ENCODE results near the gene PLCG2. TPM values are rescaled to one million over a fixed set of nuclear protein-coding genes. Genes with fewer than 3 reads are reported as not detected.

PLCG2 gene
- total RNA-seq, 2 donors from 2014 or later: 8.0 to 25.6 TPM

GRCh38 chr16:81899601-81900000 is 120.5 kb downstream of the PLCG2 start:
- Mint-ChIP-seq H3K27ac (no peak overlapping the region), H3K4me3 (no peak overlapping the region)

GRCh38 chr16:81900014-81900413 is 120.9 kb downstream of the PLCG2 start:
- Mint-ChIP-seq H3K27ac (no peak overlapping the region), H3K4me3 (no peak overlapping the region), H3K4me1 (ENCODE audit: low read depth) (no peaks in the 10 kb centered on the region), H3K9me3 (peaks cover 0 to 2% of the 10 kb centered on the region in 2 donors), H3K27me3 (ENCODE audit: low read depth) (no peaks in the 10 kb centered on the region), H3K36me3 (ENCODE audit: insufficient read depth in 2 of 2) (peaks cover 0 to 2% of the 10 kb centered on the region in 2 donors)
- ATAC-seq (replicated peaks in 1 of 2) (no peak), DNase-seq (no peak)

More at GRCh38 chr16:81899601-81900000, 120.5 kb downstream of the PLCG2 start:
- no peaks in the 10 kb centered on the region for H3K4me1 Mint-ChIP-seq (ENCODE audit: low read depth)
- no peaks in the 10 kb centered on the region for H3K27me3 Mint-ChIP-seq (ENCODE audit: low read depth)
- DNase-seq (no peak), ATAC-seq (replicated peaks in 1 of 2) (no peak)
- peaks cover 0 to 2% of the 10 kb centered on the region in 2 donors for H3K9me3 Mint-ChIP-seq
- H3K36me3 Mint-ChIP-seq (ENCODE audit: insufficient read depth in 2 of 2): peaks cover 0 to 2% of the 10 kb centered on the region in 2 donors

GRCh38 chr16:81900456-81900855 is 121.4 kb downstream of the PLCG2 start:
- Mint-ChIP-seq H3K4me3 (no peak overlapping the region), H3K27me3 (ENCODE audit: low read depth) (no peaks in the 10 kb centered on the region), H3K27ac (no peak overlapping the region), H3K9me3 (peaks cover 0 to 2% of the 10 kb centered on the region in 2 donors), H3K4me1 (ENCODE audit: low read depth) (no peaks in the 10 kb centered on the region), H3K36me3 (ENCODE audit: insufficient read depth in 2 of 2) (peaks cover 0 to 2% of the 10 kb centered on the region in 2 donors)
- ATAC-seq (replicated peaks in 1 of 2): no peak
- DNase-seq: no peak

GRCh38 chr16:81901484-81901883 is 122.4 kb downstream of the PLCG2 start:
- peaks cover 0 to 2% of the 10 kb centered on the region in 2 donors for H3K36me3 Mint-ChIP-seq (ENCODE audit: insufficient read depth in 2 of 2)
- H3K27ac Mint-ChIP-seq: no peak overlapping the region
- H3K4me1 Mint-ChIP-seq (ENCODE audit: low read depth): no peaks in the 10 kb centered on the region

GRCh38 chr16:81902025-81902424 is 122.9 kb downstream of the PLCG2 start:
- DNase-seq (no peak), ATAC-seq (replicated peaks in 1 of 2) (no peak)
- no peak overlapping the region for H3K27ac Mint-ChIP-seq
- peaks cover 0 to 2% of the 10 kb centered on the region in 2 donors for H3K36me3 Mint-ChIP-seq (ENCODE audit: insufficient read depth in 2 of 2)
- peaks cover 0 to 2% of the 10 kb centered on the region in 2 donors for H3K9me3 Mint-ChIP-seq
- no peaks in the 10 kb centered on the region for H3K27me3 Mint-ChIP-seq (ENCODE audit: low read depth)
- no peak overlapping the region for H3K4me3 Mint-ChIP-seq
- H3K4me1 Mint-ChIP-seq (ENCODE audit: low read depth): no peaks in the 10 kb centered on the region

More at GRCh38 chr16:81901484-81901883, 122.4 kb downstream of the PLCG2 start:
- no peaks in the 10 kb centered on the region for H3K27me3 Mint-ChIP-seq (ENCODE audit: low read depth)
- H3K9me3 Mint-ChIP-seq: peaks cover 0 to 2% of the 10 kb centered on the region in 2 donors
- DNase-seq (no peak), ATAC-seq (replicated peaks in 1 of 2) (no peak)
- H3K4me3 Mint-ChIP-seq: no peak overlapping the region

GRCh38 chr16:81904320-81904719 is 125.2 kb downstream of the PLCG2 start:
- Mint-ChIP-seq H3K27me3 (ENCODE audit: low read depth) (no peaks in the 10 kb centered on the region), H3K9me3 (peaks cover 0 to 2% of the 10 kb centered on the region in 2 donors), H3K36me3 (ENCODE audit: insufficient read depth in 2 of 2) (peaks cover 0 to 2% of the 10 kb centered on the region in 2 donors), H3K4me1 (ENCODE audit: low read depth) (no peaks in the 10 kb centered on the region), H3K27ac (no peak overlapping the region), H3K4me3 (no peak overlapping the region)
- ATAC-seq (replicated peaks in 1 of 2): no peak
- no peak for DNase-seq

GRCh38 chr16:81905277-81905676 is 126.2 kb downstream of the PLCG2 start:
- Mint-ChIP-seq H3K4me3 (no peak overlapping the region), H3K9me3 (peaks cover 0 to 2% of the 10 kb centered on the region in 2 donors), H3K27ac (no peak overlapping the region), H3K27me3 (ENCODE audit: low read depth) (no peaks in the 10 kb centered on the region), H3K36me3 (ENCODE audit: insufficient read depth in 2 of 2) (peaks cover 0 to 2% of the 10 kb centered on the region in 2 donors), H3K4me1 (ENCODE audit: low read depth) (no peaks in the 10 kb centered on the region)
- DNase-seq: no peak
- no peak for ATAC-seq (replicated peaks in 1 of 2)

- Mint-ChIP-seq H3K9me3 (no peaks in the 10 kb centered on the region), H3K4me3 (no peak overlapping the region), H3K4me1 (ENCODE audit: low read depth) (no peaks in the 10 kb centered on the region), H3K36me3 (ENCODE audit: insufficient read depth in 2 of 2) (no peaks in the 10 kb centered on the region), H3K27ac (no peak overlapping the region), H3K27me3 (ENCODE audit: low read depth) (no peaks in the 10 kb centered on the region)
- DNase-seq (no peak), ATAC-seq (replicated peaks in 1 of 2) (no peak)
These were observed 128.6 kb downstream of the PLCG2 start for GRCh38 chr16:81907681-81908080.

GRCh38 chr16:81908466-81909262 is 129.6 kb downstream of the PLCG2 start:
- Mint-ChIP-seq H3K9me3 (no peaks in the 10 kb centered on the region), H3K27me3 (ENCODE audit: low read depth) (no peaks in the 10 kb centered on the region), H3K36me3 (ENCODE audit: insufficient read depth in 2 of 2) (no peaks in the 10 kb centered on the region), H3K4me3 (no peak overlapping the region), H3K4me1 (ENCODE audit: low read depth) (no peaks in the 10 kb centered on the region), H3K27ac (no peak overlapping the region)
- ATAC-seq (replicated peaks in 1 of 2) (no peak), DNase-seq (no peak)

- Mint-ChIP-seq H3K27me3 (ENCODE audit: low read depth) (no peaks in the 10 kb centered on the region), H3K9me3 (no peaks in the 10 kb centered on the region), H3K4me3 (no peak overlapping the region), H3K36me3 (ENCODE audit: insufficient read depth in 2 of 2) (no peaks in the 10 kb centered on the region), H3K4me1 (ENCODE audit: low read depth) (no peaks in the 10 kb centered on the region), H3K27ac (no peak overlapping the region)
- ATAC-seq (replicated peaks in 1 of 2) (no peak), DNase-seq (no peak)
These were observed 131.3 kb downstream of the PLCG2 start for GRCh38 chr16:81910366-81910885.

- no peaks in the 10 kb centered on the region for H3K4me1 Mint-ChIP-seq (ENCODE audit: low read depth)
- H3K27ac Mint-ChIP-seq: no peak overlapping the region
- H3K36me3 Mint-ChIP-seq (ENCODE audit: insufficient read depth in 2 of 2): no peaks in the 10 kb centered on the region
- H3K9me3 Mint-ChIP-seq: no peaks in the 10 kb centered on the region
- DNase-seq (no peak), ATAC-seq (replicated peaks in 1 of 2) (no peak)
- no peaks in the 10 kb centered on the region for H3K27me3 Mint-ChIP-seq (ENCODE audit: low read depth)
- H3K4me3 Mint-ChIP-seq: no peak overlapping the region
These were observed 133.3 kb downstream of the PLCG2 start for GRCh38 chr16:81912395-81912794.

- Mint-ChIP-seq H3K36me3 (ENCODE audit: insufficient read depth in 2 of 2) (no peaks in the 10 kb centered on the region), H3K9me3 (peaks cover 0 to 2% of the 10 kb centered on the region in 2 donors), H3K27ac (no peak overlapping the region), H3K4me3 (no peak overlapping the region), H3K27me3 (ENCODE audit: low read depth) (no peaks in the 10 kb centered on the region), H3K4me1 (ENCODE audit: low read depth) (no peaks in the 10 kb centered on the region)
- DNase-seq: no peak
- no peak for ATAC-seq (replicated peaks in 1 of 2)
These were observed 134.1 kb downstream of the PLCG2 start for GRCh38 chr16:81913222-81913621.

GRCh38 chr16:81917375-81917774 is 138.3 kb downstream of the PLCG2 start:
- no peaks in the 10 kb centered on the region for H3K36me3 Mint-ChIP-seq (ENCODE audit: insufficient read depth in 2 of 2)
- no peak overlapping the region for H3K27ac Mint-ChIP-seq
- DNase-seq: no peak
- peaks cover 0 to 2% of the 10 kb centered on the region in 2 donors for H3K9me3 Mint-ChIP-seq
- H3K4me1 Mint-ChIP-seq (ENCODE audit: low read depth): no peaks in the 10 kb centered on the region
- no peak overlapping the region for H3K4me3 Mint-ChIP-seq
- no peaks in the 10 kb centered on the region for H3K27me3 Mint-ChIP-seq (ENCODE audit: low read depth)
- ATAC-seq (replicated peaks in 1 of 2): no peak

All from activated T-cell treated with anti-CD3 and anti-CD28 coated beads, Interleukin-2, amount 50 U/mL, for 72 hours (primary cell).